ENCODE data around the gene ARID4A.
"Not testable (repeated sequence)": the region's sequence is repeated elsewhere in the genome, so short reads cannot be mapped to it uniquely, and the experiment has no call there.

Gene ARID4A

DNA sequence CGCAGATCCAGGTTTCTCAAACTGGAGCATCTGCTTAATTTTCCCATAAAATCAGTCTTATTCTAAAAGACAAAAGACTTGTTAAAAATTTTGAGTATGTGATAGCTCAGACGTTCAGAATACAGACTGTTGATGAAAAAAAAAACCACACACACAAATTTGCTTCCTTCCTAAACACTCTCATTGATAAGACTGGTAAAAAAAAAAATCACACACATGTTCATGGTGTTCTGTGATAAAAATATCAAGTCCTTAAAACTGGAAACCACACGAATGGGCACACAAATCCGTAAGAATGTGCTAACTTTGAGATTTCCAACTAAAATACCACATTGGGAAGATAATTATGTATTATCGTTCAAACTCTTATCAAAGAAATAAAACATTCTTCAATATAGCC lies 6.7 kb upstream of the ARID4A start:
- no peak for DNase-seq (ENCODE audit: low read depth)

- DNase-seq (ENCODE audit: low read depth), result peak; percentile 28
Measured at GRCh38 chr14:58292187-58292586, 6.2 kb upstream of the ARID4A start.

- no peak for DNase-seq (ENCODE audit: low read depth)
Measured at GRCh38 chr14:58294201-58294600, 4.2 kb upstream of the ARID4A start.

DNA sequence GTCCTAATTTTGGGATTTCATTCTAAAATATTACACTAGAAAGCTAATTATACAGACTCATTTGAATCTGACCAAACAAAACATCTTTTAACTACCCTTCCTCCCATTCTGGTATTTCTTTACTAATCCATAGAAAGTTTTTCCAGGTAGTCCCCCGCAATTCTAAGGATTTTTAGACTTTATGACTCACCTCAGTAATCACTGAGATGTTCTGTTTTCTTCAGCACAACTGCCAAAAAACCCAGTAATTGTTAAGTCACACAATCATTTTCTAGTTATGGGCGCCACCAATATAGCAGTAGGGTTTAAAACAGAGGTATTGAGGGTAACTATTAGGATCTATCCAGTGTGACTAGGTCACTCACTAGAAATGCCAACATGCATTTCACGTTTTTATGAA lies 1.6 kb upstream of the ARID4A start:
- peak; percentile 13 for DNase-seq (ENCODE audit: low read depth)

DNA sequence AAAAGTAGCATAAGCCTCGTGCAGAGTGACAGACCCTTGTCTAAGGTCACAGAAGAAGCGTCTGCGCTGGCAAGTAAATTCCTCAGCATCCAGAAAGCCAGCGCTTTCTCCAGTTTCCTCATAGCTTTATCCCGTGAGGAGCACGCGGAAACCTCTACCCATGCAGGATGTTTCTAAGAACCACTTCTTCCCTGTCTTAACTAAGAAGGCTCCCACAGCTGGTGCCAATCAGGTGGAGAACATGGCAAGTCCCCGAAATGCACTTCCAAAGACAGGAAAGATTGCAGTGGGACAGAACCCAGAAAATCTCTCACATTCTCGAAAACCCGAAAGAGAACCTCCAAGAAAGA lies 968 bp upstream of the ARID4A start:
- peak; percentile 75 for DNase-seq (ENCODE audit: low read depth)

GRCh38 chr14:58297762-58298476 lies 436 bp upstream of the ARID4A start:
- peak; percentile 100 for DNase-seq (ENCODE audit: low read depth)

- peak; percentile 21 for DNase-seq (ENCODE audit: low read depth)
Measured at GRCh38 chr14:58299401-58300330, 1.3 kb downstream of the ARID4A start.

DNA sequence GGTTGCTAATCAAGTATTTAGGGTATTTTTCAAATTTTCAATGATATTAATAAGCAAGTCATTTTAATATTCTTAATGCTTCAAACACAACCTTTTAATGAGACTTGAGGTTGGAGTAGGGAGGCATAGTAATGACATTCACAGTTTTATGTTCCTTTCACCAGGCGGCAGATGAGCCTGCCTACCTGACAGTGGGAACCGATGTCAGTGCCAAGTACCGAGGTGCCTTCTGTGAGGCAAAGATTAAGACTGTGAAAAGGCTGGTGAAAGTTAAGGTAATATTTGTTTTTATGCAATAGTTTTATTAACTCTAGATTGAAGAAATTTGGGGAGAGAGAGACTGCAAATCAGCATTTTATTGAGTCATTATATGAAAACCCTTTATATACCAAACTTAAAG lies 3.1 kb downstream of the ARID4A start:
- DNase-seq (ENCODE audit: low read depth), result no peak

GRCh38 chr14:58305730-58306129 lies 7.4 kb downstream of the ARID4A start:
- no peak for DNase-seq (ENCODE audit: low read depth)

DNA sequence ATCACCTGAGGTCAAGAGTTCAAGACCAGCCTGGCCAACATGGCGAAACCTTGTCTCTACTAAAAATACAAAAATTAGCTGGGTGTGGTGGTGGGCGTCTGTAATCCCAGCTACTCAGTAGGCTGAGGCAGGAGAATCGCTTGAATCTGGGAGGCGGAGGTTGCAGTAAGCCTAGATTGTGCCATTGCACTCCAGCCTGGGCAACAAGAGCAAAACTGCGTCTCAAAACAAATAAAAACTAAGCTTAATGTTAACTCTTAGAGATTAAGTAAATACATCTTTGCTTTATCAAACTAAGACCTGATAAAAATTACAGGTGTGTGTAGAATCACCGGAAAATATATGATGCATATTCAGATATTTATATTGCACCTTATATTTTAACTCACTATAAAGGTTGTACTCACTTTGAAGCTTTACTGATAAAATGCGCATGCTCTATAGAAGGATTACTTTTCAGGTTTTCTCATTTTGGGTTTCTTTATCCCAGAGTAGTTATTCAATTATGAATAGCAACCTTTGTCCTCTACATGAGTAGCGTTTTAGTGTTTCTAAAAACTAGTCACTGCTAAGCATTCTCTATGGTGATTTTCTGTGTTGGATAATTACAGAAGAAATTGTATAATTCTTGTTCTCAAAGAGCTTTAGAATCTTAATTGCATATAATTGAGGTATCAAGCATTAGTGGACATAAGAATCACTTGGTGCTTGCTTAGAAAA lies 9.4 kb downstream of the ARID4A start:
- DNase-seq (ENCODE audit: low read depth), result no peak

GRCh38 chr14:58309086-58309485 lies 10.7 kb downstream of the ARID4A start:
- DNase-seq (ENCODE audit: low read depth), result no peak

GRCh38 chr14:58313699-58314098 lies 15.3 kb downstream of the ARID4A start:
- no peak for DNase-seq (ENCODE audit: low read depth)

GRCh38 chr14:58315606-58316005 lies 17.3 kb downstream of the ARID4A start:
- DNase-seq (ENCODE audit: low read depth), result peak; percentile 18

DNA sequence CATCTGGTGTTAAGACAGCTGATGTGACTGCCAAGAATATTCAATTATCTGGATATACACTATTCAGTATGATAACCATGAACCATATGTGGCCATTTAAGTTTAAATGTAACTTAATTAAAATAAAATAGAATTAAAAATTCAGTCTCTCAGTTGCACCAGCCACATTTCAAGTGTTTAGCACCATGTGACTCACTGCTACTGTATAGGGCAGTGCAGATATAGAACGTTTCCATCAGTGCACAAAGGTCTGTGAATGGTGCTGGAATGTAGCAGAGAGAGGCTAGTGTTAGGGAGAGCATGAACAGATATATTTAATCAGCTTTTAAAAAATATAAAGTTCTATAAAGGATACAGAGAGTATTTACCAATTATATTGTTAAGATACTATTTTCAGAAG lies 28.7 kb downstream of the ARID4A start:
- no peak for DNase-seq (ENCODE audit: low read depth)

DNA sequence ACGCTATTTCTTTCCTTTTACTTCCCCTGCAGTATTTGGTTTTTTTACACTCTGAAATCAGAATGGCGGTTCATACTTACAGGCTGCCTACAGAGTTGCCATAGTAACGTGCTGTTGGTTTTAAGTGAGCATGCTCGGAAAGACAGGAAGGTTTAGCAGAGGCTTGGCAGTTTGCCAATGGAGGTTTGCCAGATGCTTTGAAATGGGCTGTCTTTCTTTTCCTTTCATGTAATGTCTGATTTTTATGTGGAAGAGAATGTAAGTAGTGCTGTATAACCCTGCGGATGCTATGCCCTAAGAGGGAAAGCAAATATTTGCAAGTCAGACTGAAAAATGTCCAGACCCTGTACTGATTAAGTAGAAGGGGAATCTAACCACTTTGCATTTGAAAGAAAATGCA lies 32.8 kb downstream of the ARID4A start:
- peak; percentile 94 for DNase-seq (ENCODE audit: low read depth)

DNA sequence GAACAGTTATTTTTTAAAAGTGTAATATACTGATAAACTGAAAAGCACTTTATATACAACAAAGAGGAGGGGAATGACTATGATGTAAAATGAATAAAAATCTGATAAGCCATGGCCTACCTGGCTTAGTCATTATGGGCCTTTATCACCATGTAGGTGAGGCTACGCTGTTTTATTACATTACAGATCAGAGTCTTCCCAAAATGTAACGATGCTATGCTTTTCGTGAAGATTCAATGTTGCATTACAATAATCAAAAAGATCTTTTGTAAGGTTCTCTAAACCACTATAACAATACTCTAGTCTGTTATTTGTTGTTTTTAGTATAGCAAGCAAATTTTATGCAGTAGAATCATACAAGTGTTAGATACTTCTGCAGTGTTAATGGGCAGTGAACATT lies 34.2 kb downstream of the ARID4A start:
- no peak for DNase-seq (ENCODE audit: low read depth)

DNA sequence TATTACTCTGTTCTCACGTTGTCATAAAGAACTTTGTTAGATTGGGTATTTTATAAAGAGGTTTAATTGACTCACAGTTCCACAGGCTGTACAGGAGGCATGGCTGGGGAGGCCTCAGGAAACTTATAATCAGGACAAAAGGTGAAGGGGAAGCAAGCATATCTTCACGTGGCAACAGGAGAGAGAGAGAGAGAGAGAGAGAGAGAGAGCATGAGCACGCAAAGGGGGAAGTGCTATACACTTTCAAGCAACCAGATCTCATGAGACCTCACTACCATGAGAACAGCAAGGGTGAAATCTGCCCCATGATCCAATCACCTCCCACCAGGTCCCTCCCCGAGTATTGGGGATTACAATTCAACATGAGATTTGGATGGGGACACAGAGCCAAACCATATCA lies 41.3 kb downstream of the ARID4A start:
- not testable (repeated sequence) for DNase-seq (ENCODE audit: low read depth)

DNA sequence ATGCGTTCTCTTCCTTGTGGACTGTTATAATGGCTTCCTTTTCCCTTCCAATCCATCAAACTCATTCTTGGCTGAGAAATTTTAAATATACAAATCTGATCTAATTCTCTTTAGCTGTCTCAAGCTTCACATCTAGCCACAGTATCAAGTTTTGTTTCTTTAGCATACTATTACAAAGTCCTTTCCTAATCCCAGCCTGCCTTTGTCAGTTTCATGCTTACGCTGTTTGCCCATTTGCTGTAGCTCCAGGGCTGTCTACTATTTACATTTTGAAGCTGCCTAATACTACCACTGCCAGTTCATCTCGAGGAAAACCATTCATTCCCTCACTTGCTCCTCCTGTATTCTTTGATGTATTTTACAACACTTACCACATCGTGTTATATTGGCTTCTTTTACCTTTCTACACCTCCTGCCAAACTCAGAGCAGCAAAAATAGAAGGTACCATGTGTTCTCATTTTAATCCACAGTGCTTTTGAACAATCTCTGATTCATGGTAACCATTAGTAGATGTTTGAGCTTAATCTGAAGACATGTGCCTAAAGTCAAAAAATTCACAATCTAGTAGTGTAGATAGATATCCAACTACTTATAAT lies 42.9 kb downstream of the ARID4A start:
- no peak for DNase-seq (ENCODE audit: low read depth)

DNA sequence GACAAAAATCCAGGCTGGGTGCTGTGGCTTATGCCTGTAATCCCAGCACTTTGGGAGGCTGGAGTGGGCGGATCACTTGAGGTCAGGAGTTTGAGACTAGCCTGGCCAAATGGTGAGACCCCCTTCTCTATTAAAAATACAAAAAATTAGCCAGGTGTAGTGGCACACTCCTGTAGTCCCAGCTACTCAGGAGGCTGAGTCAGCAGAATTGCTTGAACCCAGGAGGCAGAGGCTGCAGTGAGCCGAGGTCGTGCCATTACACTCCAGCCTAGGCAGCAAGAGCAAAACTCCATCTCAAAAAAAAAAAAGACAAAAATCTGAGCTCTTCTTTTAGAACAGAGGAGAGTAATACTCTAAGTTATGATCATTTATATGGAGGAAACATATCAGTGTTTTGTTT lies 45.2 kb downstream of the ARID4A start:
- DNase-seq (ENCODE audit: low read depth), result not testable (repeated sequence)

GRCh38 chr14:58353516-58354299 lies 55.4 kb downstream of the ARID4A start:
- no peak for DNase-seq (ENCODE audit: low read depth)

GRCh38 chr14:58354808-58355207 lies 56.5 kb downstream of the ARID4A start:
- no peak for DNase-seq (ENCODE audit: low read depth)

GRCh38 chr14:58356268-58356667 lies 57.9 kb downstream of the ARID4A start:
- DNase-seq (ENCODE audit: low read depth), result peak; percentile 25

Measured in EH (cell line).